Ovary (tissue), 3 donors: ENCODE measurements around the gene PRDX5.

ENCODE experiments used
- EP300 ChIP-seq: sonication (generic); formaldehyde crosslinking; IDR thresholded peaks from one replicate; pipeline ENCODE4 v1.6.1; 2017; ENCODE audit warnings: antibody characterized with exemption
- POLR2A ChIP-seq: fragments of 450-650 bp; IDR thresholded peaks from one replicate; pipeline ENCODE4 v1.6.1; 2017; ENCODE audit warnings: antibody characterized with exemption, mild to moderate bottlenecking, moderate library complexity
- TF ChIP-seq, protein P1 (sequence below), 3 donors: fragments of 450-650 bp in 2 of 3; fragments of 200-600 bp in 1 of 3; IDR thresholded peaks; one replicate each; pipeline versions ENCODE4 v1.5.1 to v1.8.0; 2016 to 2022; ENCODE audit warnings: antibody characterized with exemption in 3 of 3, mild to moderate bottlenecking in 1 of 3
- donor health status: DM: no; HTN: no; CAD: no.

DNA sequence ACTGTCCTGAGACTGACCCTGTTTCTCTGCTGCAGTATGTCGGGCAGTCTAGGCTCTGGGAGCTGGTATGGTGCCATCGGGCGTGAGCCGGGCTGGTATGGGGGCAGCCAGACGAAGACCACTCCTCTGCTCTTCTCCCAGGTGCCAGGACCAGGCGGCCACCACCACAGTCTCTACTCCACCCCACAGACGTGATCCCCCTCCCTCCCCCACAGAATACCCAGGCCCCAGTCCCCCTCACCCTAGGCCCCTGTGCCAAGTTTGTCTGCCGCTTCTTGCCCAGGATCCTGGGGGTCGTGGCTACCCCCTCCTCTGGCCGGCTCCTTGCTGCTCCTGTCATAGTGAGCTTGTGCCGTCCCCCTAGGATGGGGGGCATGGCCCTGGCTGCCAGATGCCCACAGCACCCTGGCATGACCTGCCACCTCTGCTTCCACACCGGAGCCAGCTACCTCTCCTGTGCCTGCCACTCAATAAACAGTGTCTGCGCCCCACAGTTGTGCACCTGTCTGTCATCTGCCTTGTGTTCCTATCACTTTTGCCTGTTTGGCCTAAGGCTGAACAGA lies 28.8 kb upstream of the PRDX5 start:
- TF ChIP-seq, protein P1, sequence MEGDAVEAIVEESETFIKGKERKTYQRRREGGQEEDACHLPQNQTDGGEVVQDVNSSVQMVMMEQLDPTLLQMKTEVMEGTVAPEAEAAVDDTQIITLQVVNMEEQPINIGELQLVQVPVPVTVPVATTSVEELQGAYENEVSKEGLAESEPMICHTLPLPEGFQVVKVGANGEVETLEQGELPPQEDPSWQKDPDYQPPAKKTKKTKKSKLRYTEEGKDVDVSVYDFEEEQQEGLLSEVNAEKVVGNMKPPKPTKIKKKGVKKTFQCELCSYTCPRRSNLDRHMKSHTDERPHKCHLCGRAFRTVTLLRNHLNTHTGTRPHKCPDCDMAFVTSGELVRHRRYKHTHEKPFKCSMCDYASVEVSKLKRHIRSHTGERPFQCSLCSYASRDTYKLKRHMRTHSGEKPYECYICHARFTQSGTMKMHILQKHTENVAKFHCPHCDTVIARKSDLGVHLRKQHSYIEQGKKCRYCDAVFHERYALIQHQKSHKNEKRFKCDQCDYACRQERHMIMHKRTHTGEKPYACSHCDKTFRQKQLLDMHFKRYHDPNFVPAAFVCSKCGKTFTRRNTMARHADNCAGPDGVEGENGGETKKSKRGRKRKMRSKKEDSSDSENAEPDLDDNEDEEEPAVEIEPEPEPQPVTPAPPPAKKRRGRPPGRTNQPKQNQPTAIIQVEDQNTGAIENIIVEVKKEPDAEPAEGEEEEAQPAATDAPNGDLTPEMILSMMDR (IDR thresholded peaks at IDR 0.05), result no peak
- no peak for TF ChIP-seq EP300
- no peak for TF ChIP-seq POLR2A
